HG02938 (cell line): ENCODE measurements around the gene VAV3.
"Not testable (repeated sequence)": the region's sequence is repeated elsewhere in the genome, so short reads cannot be mapped to it uniquely, and the experiment has no call there.

Experiments
- ATAC-seq: cut with Tn5 transposase; IDR thresholded peaks from one replicate; pipeline ENCODE4 v1.9.1; 2021; ENCODE audit warnings: mild to moderate bottlenecking, moderate library complexity; ENCODE audit not compliant: unreplicated experiment

Gene VAV3

GRCh38 chr1:107965110-107965991, at the start of gene VAV3:
Gene VAV3 (minus strand): TSS chr1:107965180. CDS start chr1:107964869, 311 bp downstream.
- ATAC-seq = no peak

- ATAC-seq = no peak
Observed at GRCh38 chr1:108012553-108012952, 47.6 kb upstream of the VAV3 start.

GRCh38 chr1:108011295-108011694, 46.3 kb upstream of the VAV3 start:
- no peak for ATAC-seq

- no peak for ATAC-seq
Observed at GRCh38 chr1:108010581-108010980, 45.6 kb upstream of the VAV3 start.

- ATAC-seq = no peak
Observed at GRCh38 chr1:108009603-108010195, 44.7 kb upstream of the VAV3 start.

GRCh38 chr1:108007531-108007930, 42.6 kb upstream of the VAV3 start:
- ATAC-seq = no peak

GRCh38 chr1:108007070-108007469, 42.1 kb upstream of the VAV3 start:
- no peak for ATAC-seq

- not testable (repeated sequence) for ATAC-seq
Observed at GRCh38 chr1:108004919-108005318, 39.9 kb upstream of the VAV3 start.

- ATAC-seq = no peak
Observed at GRCh38 chr1:108000620-108001111, 35.7 kb upstream of the VAV3 start.

GRCh38 chr1:108000184-108000583, 35.2 kb upstream of the VAV3 start:
- ATAC-seq = no peak

GRCh38 chr1:107997866-107998265, 32.9 kb upstream of the VAV3 start:
- ATAC-seq = no peak

- no peak for ATAC-seq
Observed at GRCh38 chr1:107993920-107994319, 28.9 kb upstream of the VAV3 start.

- no peak for ATAC-seq
Observed at GRCh38 chr1:107992347-107992746, 27.4 kb upstream of the VAV3 start.

GRCh38 chr1:107991371-107992066, 26.5 kb upstream of the VAV3 start:
- ATAC-seq = no peak

GRCh38 chr1:107990606-107991005, 25.6 kb upstream of the VAV3 start:
- ATAC-seq = no peak

- ATAC-seq = no peak
Observed at GRCh38 chr1:107981277-107981676, 16.3 kb upstream of the VAV3 start.

- ATAC-seq = no peak
Observed at GRCh38 chr1:107979926-107980325, 14.9 kb upstream of the VAV3 start.

- ATAC-seq = no peak
Observed at GRCh38 chr1:107979088-107979487, 14.1 kb upstream of the VAV3 start.

- no peak for ATAC-seq
Observed at GRCh38 chr1:107976836-107977235, 11.9 kb upstream of the VAV3 start.

GRCh38 chr1:107976431-107976830, 11.5 kb upstream of the VAV3 start:
- ATAC-seq = no peak

GRCh38 chr1:107975851-107976250, 10.9 kb upstream of the VAV3 start:
- ATAC-seq = no peak

GRCh38 chr1:107974090-107974489, 9.1 kb upstream of the VAV3 start:
- no peak for ATAC-seq
